Measurements from ENCODE around the gene RBM8A.

Gene RBM8A

GRCh38 chr1:145912128-145912641 lies 15.1 kb downstream of the RBM8A start:
- no peak for DNase-seq

- no peak for DNase-seq
Measured at GRCh38 chr1:145908653-145909052, 18.6 kb downstream of the RBM8A start.

GRCh38 chr1:145906954-145907753 lies 20.1 kb downstream of the RBM8A start:
- DNase-seq = no peak

- no peak for DNase-seq
Measured at GRCh38 chr1:145901312-145902021, 25.8 kb downstream of the RBM8A start.

- DNase-seq = no peak
Measured at GRCh38 chr1:145898756-145899155, 28.5 kb downstream of the RBM8A start.

- no peak for DNase-seq
Measured at GRCh38 chr1:145897969-145898368, 29.3 kb downstream of the RBM8A start.

- DNase-seq = no peak
Measured at GRCh38 chr1:145895471-145895870, 31.8 kb downstream of the RBM8A start.

GRCh38 chr1:145893306-145894055 lies 33.8 kb downstream of the RBM8A start:
- no peak for DNase-seq

- no peak for DNase-seq
Measured at GRCh38 chr1:145892486-145893087, 34.7 kb downstream of the RBM8A start.

GRCh38 chr1:145891587-145892485 lies 35.4 kb downstream of the RBM8A start:
- DNase-seq = peak; percentile 53

- no peak for DNase-seq
Measured at GRCh38 chr1:145891143-145891542, 36.1 kb downstream of the RBM8A start.

- no peak for DNase-seq
Measured at GRCh38 chr1:145889722-145890121, 37.6 kb downstream of the RBM8A start.

- no peak for DNase-seq
Measured at GRCh38 chr1:145887631-145888030, 39.7 kb downstream of the RBM8A start.

GRCh38 chr1:145886816-145887215 lies 40.5 kb downstream of the RBM8A start:
- no peak for DNase-seq

- DNase-seq = no peak
Measured at GRCh38 chr1:145886390-145886789, 40.9 kb downstream of the RBM8A start.

GRCh38 chr1:145885738-145886287 lies 41.5 kb downstream of the RBM8A start, which contains the start of gene ANKRD35:
Gene ANKRD35, minus strand, starts transcription at chr1:145885866. Its CDS starts 108 bp downstream, at chr1:145885758.
- peak; percentile 28 for DNase-seq

- DNase-seq = no peak
Measured at GRCh38 chr1:145884675-145885074, 42.6 kb downstream of the RBM8A start.

GRCh38 chr1:145879775-145880174 lies 47.5 kb downstream of the RBM8A start:
- DNase-seq = peak; percentile 6

GRCh38 chr1:145878724-145879123 lies 48.6 kb downstream of the RBM8A start:
- no peak for DNase-seq

- no peak for DNase-seq
Measured at GRCh38 chr1:145877923-145878486, 49.3 kb downstream of the RBM8A start.

- DNase-seq = no peak
Measured at GRCh38 chr1:145874646-145875045, 52.6 kb downstream of the RBM8A start.
